ENCODE measurements around the gene IFT81.
"Not testable (repeated sequence)": the region's sequence is repeated elsewhere in the genome, so short reads cannot be mapped to it uniquely, and the experiment has no call there.

IFT81 gene

DNA sequence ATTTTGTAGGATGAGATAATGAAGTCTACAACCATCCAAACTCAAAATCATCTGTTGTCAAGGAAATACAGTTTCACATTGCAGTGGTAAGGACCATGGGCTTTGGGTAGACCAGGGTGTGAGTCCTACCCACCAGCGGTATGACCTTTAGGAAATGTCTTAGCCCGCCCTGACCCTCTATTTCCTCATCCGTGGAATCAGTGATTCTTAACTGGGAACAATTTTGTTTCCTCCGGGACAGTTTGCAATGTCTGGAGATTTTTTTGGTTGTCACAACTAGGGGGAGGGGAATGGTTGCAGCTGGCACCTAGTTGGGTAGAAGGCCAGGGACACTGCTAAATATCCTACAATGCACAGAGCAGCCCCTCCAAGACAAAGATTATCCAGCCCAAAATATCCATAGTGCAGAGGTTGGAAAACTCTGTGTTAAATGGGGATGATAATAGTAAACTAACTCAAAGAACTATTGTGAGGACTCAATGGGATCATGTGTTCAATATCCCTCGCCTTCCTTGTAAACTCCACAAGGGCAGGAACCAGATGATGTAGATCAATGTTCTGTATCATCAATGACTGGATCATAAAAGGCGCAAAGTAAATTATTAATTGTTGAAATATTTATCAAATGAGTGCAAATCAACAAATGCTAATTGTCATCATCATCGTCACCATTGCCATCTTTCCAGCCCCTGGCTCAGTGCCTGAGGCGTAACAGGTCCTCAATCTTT lies 15.7 kb upstream of the IFT81 start:
- DNase-seq = no peak

DNA sequence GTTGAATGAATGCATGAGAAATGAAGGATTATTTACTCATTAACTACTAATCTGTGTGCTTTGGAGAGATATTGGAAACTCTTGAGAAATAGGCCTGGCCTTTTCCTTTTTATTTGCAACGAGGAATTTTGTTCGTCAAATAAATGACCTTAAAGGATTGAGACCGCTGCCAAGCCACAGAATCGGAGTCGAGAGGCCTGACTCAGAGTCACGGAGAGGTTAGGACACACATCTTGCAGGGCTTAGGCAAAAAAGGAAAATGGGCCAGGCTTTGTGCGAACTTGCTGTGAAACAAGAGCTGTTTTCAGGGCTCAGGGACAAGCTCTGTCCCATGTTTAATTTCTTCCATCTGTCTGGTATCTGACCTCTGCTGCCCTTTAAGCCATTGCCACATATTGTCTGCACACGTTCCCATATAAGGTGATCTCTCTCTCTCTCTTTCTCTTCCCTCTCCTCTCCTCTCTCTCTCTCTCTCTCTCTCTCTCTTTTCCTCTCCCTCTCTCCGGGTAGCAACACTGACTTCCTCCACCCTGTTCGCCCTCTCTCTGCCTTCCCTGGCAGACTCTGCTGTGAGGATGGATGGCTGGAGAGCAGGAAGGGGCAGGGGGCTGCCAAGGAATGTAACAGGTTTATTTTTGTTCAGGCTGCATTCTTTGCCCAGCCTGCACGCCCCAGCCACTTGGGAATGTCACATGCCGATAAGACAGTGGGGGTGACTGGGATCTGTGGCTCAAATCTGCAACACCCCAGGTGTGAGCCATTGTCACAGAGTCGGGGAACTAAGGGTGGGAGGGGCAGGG lies 14.9 kb upstream of the IFT81 start:
- DNase-seq = no peak

DNA sequence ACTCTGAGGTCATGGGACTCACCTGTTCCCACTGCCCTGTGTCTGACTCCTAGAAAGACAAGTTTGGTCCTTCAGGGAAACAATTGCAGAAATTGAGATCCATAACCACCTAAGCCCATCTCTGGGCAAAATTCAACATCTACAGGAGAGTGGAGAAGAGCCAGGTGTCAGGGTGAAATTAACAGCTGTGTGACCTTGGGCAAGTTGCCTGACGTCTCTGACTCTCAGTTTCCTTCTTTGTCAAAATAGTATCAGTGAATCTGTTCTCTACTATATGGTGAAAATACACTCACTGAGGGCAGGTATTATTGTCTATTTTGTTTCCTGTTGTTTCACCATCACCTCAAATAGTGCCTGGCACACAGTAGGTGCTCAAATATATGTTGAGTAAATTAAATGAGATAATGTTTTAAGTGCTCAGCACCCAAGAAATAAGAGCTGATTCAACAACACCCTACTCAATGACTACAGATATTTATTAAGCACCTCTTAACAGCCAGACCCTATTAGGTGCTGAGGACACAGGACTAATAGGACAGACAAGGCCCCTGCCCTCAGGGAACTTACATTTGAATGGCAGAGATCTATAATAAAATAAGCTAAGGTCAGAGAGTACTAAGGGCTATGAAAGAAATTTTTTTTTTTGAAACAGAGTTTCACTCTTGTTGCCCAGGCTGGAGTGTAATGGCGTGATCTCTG lies 14.2 kb upstream of the IFT81 start:
- DNase-seq = no peak

DNA sequence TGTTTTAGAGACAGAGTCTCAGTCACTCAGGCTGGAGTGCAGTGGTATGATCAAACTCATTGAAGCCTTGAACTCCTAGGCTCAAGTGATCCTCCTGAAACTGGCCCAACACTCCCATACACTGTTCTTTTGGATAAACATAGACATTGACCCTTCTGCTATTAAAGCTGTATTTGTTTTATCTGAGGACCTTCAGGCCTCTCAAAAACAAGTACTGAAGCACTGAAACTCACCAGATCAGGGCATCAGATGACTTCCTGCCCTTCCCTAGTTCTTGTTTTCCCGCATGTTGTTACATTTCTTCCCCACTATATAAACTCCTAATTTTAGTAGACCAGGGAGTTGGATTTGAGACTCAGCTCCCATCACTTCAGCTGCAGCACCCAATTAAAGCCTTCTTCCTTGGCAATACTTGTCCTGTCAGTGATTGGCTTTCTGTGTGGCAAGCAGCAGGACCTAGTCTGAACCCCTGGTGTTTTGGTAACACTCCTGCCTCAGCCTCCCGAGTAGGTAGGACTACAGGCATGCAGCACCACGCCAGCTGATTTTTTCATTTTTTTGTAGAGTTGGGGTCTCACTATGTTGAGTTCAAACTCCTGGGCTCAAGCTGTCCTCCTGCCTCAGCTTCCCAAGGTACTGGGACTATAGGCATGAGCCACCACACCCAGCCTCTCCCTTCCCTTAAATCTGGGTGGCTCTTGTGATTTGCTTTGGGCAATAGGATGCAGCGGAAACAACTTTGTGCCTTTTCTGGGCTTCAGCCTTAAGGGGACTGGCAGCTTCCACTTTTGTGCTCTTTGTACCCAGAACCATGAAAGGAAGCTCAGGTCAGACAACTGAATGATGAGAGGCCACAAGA lies 12.5 kb upstream of the IFT81 start:
- no peak for DNase-seq

DNA sequence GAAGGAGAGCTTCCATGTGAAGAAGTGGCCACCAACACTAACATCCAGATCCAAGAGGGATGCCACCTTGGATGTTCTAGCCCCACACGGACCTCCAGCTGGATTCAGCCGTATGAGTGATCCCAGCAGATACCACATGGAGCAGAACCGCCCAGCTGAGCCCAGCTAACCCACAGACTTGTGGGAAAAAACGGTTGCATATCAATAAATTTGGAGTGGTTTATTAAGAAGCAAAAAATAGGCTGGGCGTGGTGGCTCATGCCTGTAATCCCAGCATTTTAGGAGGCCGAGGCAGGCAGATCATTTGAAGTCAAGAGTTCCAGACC lies 11.9 kb upstream of the IFT81 start:
- DNase-seq = no peak

DNA sequence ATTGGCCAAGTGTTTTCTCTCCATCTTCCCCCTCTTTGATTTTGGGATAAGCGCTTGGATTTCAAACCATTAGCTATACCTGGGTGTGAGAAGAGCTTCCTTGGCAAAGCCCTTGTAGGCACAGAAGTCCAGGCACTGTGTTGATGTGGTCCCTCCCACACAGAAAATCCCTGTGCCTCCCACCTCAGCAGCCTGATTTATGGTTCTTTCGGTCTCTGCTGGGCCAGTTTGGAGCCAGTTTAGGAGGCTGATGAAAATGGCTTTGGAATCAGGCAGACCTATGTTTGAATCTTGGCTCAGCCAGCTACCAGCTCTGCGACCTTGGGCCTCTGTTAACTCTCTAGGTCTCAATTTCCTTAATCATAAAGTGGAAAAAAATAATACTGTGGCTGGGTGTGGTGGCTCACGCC lies 9.6 kb upstream of the IFT81 start:
- no peak for DNase-seq

DNA sequence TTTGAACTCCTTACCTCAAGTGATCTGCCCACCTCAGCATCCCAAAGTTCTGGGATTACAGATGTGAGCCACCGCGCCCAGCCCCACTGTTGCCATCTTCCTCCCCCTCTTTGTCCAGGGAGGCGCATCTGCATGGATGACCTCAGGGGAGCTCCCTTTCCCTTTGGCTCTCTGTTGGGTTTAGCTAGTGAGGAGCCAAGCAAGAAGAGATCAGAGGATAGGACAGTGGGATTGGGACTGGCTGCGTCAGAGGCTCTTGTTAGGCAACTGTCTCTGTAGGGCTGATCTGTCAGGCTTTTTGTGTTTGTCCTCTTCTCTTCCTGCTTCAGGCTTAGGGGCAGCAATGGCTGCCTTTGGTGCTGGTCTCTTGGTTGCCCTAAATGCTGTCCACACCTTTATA lies 8.5 kb upstream of the IFT81 start:
- no peak for DNase-seq

DNA sequence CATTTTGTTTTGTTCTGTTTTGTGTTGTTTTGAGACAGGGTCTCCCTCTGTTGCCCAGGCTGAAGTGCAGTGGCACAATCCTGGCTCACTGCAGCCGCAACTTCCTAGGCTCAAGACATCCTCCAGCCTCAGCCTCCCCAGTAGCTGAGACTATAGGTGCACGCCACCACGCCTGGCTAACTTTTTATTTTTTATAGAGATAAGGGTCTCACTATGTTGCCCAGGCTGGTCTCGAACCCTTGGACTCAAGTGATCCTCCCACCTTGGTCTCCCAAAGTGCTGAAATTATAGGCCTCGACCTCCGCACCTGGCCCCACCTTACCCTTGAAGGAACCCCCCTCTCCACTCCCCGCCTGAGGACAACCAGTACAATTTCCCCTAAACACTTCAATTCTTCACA lies 7.5 kb upstream of the IFT81 start:
- no peak for DNase-seq

DNA sequence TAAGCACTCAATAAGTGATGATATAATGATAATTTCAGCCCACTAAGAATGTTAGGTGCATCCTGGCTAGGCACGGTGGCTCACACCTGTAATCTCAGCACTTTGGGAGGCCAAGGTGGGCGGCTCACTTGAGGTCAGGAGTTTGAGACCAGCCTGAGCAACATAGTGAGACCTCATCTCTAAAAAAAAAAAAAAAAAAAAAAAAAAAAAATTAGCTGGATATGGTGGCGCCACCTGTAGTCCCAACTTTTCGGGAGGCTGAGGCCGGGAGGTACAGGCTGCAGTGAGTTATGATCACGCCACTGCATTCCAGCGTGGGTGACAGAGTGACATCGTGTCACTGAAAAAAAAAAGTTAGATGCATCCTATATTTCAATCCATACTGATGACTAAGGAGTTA lies 6.9 kb upstream of the IFT81 start:
- DNase-seq = not testable (repeated sequence)

DNA sequence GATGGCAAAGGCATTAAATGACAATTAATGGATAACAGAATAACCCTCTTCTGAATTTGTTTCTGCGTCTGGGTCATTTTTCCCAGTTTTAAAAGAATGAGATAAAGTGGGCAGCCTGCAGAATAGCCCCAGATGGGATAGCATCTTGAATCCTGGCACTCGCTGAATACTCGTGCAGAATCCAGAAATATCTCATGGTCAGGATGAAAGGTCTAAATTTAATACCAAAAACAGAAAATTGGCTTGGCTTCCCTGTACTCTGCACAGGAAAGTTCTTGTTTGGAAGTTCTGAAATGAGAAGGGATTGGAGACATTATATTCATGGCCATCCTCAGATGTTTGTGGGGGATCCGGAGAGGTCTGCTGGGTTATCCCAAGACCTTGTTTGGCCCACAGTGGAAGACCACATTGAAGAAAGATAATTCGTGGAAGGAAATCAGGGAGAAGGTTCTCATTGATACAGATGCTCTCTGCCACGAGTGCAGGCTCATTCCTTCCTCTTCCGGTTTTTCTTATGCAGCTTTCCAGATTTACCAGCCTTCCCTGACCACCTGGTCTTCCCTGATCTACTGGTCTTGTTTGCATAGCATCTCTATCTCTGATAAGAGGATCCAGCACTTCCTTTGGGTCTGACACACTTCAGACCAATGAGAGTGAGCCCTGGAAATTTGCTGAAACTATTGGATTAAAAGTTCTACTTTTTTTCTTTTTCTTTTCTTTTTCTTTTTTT lies 6.0 kb upstream of the IFT81 start:
- DNase-seq = no peak

DNA sequence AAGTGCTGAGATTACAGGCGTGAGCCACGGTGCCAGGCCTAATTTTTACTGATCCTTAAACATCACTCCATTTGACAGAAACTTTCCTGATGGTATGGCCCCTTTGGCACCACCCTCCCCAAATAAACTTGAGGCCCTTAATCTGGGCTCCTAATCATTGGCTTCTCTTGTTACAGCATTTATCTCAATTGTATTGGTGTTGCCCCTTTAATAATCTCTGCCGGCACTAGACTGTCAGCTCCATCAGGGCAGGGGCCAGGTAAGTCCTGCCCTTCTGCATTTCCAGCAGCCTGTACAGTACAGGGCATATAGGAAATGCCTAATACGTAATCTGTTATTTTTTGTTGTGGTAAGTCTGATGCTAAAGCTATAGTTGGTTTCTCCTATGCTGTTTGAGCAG lies 1.2 kb upstream of the IFT81 start:
- no peak for DNase-seq

DNA sequence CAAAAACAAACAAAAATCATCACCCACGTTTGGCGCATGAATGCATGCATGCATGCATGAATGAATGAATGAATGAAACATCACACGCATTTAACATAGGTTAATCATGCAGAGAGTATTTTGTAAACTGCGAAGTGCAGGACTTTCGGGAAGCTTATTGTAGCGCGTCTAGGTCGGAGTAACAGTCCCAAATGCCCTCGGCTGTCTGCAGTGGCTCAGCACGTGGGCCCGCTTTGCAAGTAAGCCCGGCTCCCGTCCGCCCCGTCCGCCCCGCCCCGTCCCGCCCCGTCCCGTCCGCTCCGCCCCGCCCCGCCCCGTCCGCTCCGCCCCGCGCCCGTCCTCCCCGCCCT lies 263 bp upstream of the IFT81 start:
- DNase-seq = no peak

DNA sequence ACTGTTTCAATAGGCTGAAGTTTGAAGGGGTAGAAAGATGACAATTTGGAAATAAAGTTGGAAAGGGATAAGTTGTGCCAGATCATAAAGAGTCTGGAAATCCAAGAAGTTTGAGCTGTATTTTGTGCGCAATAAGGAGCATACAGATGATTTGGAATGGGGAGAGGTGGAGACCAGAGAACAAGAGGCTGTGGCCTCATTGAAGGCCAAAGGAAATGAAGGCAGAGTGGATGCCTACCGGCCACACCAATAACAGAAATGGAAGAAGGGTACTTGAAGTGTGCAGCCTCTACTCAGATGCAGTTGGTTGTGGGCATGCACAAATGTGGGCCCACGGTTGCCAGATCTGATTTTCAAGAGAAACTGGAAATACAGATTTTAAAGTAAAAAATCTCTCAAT lies 2.4 kb downstream of the IFT81 start:
- no peak for DNase-seq

DNA sequence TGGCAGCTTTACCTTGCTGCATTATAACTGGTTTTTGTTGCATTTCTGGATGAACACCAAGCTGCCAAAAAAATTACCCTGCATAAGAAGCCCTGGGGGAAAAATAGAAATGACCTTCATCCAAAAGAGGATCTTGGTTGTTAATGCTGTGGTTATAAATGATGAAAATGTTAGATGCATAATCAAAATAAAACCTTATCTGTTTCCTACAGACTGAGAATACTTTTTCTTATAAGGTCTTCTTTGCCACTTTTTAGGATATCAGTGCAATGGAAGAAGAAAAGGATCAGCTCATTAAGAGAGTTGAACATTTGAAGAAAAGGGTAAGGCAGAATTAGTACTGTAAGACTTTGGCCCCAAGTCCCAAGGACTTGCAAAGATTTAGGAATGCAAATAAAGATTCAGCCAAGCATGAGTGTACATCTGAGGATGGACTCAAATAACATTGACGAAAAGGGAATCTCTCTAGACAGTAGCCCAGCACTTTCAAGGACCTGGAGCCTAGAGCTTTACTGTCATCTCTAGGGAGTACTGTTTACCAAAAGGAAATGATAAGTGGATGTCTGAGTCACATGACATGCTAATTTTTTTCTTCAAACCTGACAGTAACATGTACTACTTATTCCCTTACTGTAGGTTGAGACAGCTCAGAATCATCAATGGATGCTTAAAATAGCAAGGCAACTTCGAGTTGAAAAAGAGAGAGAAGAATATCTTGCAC lies 10.7 kb downstream of the IFT81 start:
- DNase-seq = no peak

DNA sequence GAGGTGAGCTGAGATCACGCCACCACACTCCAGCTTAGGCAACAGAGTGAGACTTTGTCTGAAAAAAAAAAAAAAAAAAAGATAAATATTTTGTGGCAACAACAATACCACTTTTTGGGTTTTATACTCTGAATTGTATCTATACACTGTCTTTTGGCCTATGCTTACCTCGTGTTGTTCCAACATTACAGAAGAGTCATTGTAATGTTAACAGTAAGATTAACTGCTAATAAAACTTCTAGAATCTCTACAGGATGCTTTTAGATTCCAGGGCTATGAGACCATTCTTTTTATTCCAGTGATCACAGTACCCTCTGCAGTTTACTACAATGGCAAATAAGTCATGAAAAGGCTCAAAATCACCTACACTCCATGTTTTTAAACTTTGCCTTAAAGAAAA lies 11.6 kb downstream of the IFT81 start:
- no peak for DNase-seq

DNA sequence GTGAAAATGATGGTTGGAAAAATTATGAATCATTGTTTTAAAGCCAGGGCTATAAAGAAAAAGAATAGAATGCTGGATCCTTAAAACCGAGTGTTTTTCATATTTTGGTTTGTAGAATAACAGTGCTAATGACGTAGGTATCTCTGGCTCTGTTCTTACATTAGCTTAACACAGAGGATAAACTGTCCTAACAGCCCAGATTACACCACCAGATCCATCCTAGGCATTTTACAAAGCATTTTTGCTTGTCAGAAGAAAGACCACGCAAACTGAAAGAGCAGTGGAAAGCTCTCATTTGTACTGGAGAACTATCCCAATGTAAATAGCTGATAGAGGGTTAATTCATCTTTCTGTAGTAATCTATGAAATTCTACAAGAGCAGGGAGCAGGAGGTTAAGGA lies 13.6 kb downstream of the IFT81 start:
- DNase-seq = no peak

DNA sequence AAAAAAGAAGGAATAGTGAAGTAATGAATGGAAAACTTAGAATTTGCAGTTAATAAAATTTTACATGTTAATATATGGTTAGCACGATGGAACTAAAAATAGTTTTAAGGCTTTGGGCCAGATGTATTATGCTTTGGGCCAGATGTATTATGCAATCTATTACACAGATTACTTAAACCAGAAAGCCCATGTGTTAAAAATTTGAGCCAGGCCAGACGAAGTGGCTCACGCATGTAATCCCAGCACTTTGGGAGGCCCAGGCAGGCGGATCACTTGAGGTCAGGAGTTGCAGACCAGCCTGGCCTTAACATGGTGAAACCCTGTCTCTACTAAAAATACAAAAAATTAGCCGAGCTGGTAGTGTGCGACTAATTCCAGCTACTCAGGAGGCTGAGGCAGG lies 17.2 kb downstream of the IFT81 start:
- no peak for DNase-seq

DNA sequence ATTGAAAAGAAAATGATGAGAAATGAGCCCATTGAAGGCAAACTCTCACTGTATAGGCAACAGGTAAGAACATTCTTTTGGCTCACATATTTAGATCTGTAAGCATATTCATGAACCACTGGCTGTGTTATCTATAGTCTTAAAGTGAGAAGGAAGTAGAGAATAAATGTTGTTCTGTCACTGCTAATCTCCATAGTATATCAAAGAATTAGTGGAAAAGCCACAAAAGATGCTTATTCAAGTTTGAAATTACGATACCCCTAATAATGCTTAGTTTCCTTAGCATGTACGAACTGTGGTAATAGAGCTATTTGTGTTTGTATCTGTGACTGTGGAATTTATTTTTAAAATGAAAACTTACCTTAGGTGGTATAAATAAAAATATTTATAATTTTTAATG lies 22.8 kb downstream of the IFT81 start:
- DNase-seq = no peak

DNA sequence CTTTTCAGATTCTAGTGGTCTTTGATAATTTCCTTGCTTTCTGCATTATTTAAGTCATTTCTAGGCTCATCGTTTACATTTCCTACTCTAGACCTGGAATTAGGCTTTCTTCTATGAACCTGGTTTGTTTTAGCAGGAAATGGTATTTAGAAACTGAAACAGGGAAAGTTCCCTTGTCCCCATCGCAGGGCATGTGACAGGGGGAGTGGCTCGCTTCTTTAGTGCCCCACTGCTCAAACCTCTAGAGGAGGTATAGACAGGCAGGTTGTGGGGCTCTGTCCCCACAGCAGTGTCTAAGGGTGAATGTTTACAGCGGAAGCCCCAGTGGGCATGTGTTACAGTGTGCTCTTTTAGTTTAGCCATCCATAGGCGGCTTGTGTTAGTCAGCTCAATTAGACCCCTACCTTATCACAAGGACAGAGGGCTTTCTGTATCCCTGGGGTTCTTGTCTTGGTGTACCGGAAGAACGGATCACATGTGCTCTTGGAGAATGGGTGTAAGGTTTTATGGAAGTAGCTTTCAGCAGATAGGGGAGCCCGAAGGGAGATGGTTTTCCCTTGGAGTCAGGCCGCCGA lies 25.0 kb downstream of the IFT81 start:
- DNase-seq = no peak

DNA sequence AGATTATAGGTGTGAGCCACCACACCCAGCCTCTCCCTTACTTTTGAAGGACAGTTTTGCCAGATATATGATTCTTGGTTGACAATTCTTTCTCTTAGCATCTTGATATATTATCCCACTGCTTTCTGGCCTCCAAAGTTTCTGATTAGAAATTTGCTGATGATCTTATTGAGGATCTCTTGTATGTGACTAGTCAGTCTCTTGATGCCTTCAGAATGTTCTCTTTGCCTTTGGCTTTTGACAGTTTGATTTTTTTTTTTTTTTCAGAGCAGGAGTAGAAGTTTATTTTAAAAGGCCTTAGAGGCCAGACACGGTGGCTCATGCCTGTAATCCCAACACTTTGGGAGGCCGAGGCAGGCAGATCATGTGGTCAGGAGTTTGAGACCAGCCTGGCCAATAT lies 32.6 kb downstream of the IFT81 start:
- no peak for DNase-seq

DNA sequence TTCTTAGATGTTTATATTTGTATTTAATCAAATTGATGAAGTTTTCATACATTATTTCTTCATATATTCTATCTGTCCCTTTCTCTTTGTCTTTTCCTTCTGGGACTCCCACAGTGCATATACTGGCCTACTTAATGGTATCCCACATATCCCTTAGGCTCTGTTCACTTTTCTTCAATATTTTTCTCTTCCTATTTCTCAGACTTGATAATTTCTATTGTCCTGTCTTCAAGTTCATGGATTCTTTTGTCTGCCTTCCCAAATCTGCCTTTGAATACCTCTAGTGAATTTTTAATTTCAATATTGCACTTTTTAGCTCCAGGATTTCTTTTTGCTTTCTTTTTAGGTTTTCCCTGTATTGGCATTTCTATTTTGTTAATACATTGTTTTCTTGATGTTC lies 33.4 kb downstream of the IFT81 start:
- DNase-seq = no peak

Data from CD4-positive, alpha-beta T cell treated with Interleukin-6 for 4 hours (primary cell).